Activated CD4-positive, alpha-beta T cell treated with anti-CD3 and anti-CD28 coated beads for 36 hours (primary cell): Measurements from ENCODE around the gene AHSG. TPM values are rescaled to one million over a fixed set of nuclear protein-coding genes. Genes with fewer than 3 reads are reported as not detected.
A peak's percentile ranks its signal among the peaks of the same experiment; 100 is the strongest.

Source experiments
- ATAC-seq: fragments of 200-7000 bp; cut with Tn5 transposase; one replicate; pipeline ENCODE4 v1.10.0; 2021; ENCODE audit warnings: mild to moderate bottlenecking, moderate library complexity
- CTCF ChIA-PET: fragments of 350-600 bp; sonication (Branson Sonifier 250); formaldehyde crosslinking; loops from one replicate; lab custom pipeline; 2021; ENCODE audit warnings: antibody characterized with exemption; lab: Charles Lee
- POLR2A ChIA-PET: fragments of 350-600 bp; sonication (Branson Sonifier 250); formaldehyde crosslinking; loops from one replicate; lab custom pipeline; 2021; ENCODE audit warnings: antibody characterized with exemption, inconsistent platforms; lab: Charles Lee
- DNase-seq: peaks from one replicate; pipeline ENCODE4 v3.0.0-alpha.2; 2020
- H3K27ac Mint-ChIP-seq: one replicate; pipeline ENCODE4 v1.8.0; 2021; ENCODE audit warnings: mixed read lengths
- H3K27me3 Mint-ChIP-seq: one replicate; pipeline ENCODE4 v1.8.0; 2021; ENCODE audit warnings: mixed read lengths
- H3K36me3 Mint-ChIP-seq: one replicate; pipeline ENCODE4 v1.8.0; 2021; ENCODE audit warnings: low read depth, mixed read lengths
- H3K4me1 Mint-ChIP-seq: one replicate; pipeline ENCODE4 v1.8.0; 2021; ENCODE audit warnings: mixed read lengths
- H3K4me3 Mint-ChIP-seq: one replicate; pipeline ENCODE4 v1.8.0; 2021; ENCODE audit warnings: mild to moderate bottlenecking, moderate library complexity, mixed read lengths
- H3K9me3 Mint-ChIP-seq: one replicate; pipeline ENCODE4 v1.8.0; 2021; ENCODE audit warnings: low read depth, mixed read lengths
- intact Hi-C, 2 experiments: fragments of 100-400 bp; cut with DNase I in 1 of 2; cut with micrococcal nuclease in 1 of 2; formaldehyde crosslinking; loops; one replicate each; pipeline versions ENCODE4 v1.14.2 to v1.15.1; 2022 to 2024; cut with DNase I, micrococcal nuclease
- total RNA-seq, 2 experiments: library from RNA; stranded (reverse); gene quantifications; one replicate each; pipeline ENCODE4 v1.2.3, GENCODE V29; 2021

Gene AHSG
- total RNA-seq, 2 experiments from 2014 or later, result not detected

- no peaks in the 10 kb centered on the region for H3K9me3 Mint-ChIP-seq
These were observed 50.7 kb downstream of the AHSG start for GRCh38 chr3:186663361-186664118.

GRCh38 chr3:186664119-186664495 lies 51.2 kb downstream of the AHSG start:
- no peaks in the 10 kb centered on the region for H3K27me3 Mint-ChIP-seq
- H3K4me1 Mint-ChIP-seq, result peaks cover 2% of the 10 kb centered on the region
- intact Hi-C loops, result no loop called here
- ChIA-PET CTCF (interaction anchor here (0.6 to 0.8 kb wide), 2 partner anchors 24 to 70 kb away, joined by 3 read pairs; no protein-coding TSS in a partner anchor), POLR2A (no interaction called here)
- DNase-seq (no peak), ATAC-seq (no peak)
- H3K36me3 Mint-ChIP-seq, result no peaks in the 10 kb centered on the region
- no peaks in the 10 kb centered on the region for H3K9me3 Mint-ChIP-seq
- H3K4me3 Mint-ChIP-seq, result no peak overlapping the region
- no peak overlapping the region for H3K27ac Mint-ChIP-seq

More at GRCh38 chr3:186663361-186664118, 50.7 kb downstream of the AHSG start:
- POLR2A ChIA-PET, result no interaction called here
- CTCF ChIA-PET, result interaction anchor here (0.6 to 0.8 kb wide), 2 partner anchors 25 to 70 kb away, joined by 3 read pairs; no protein-coding TSS in a partner anchor
- intact Hi-C loops, result no loop called here
- Mint-ChIP-seq H3K36me3 (no peaks in the 10 kb centered on the region), H3K4me1 (no peaks in the 10 kb centered on the region), H3K4me3 (no peak overlapping the region), H3K27me3 (no peaks in the 10 kb centered on the region), H3K27ac (no peak overlapping the region)
- ATAC-seq, result no peak
- DNase-seq, result no peak

GRCh38 chr3:186664506-186664905 lies 51.6 kb downstream of the AHSG start:
- intact Hi-C loops, result no loop called here
- Mint-ChIP-seq H3K27me3 (no peaks in the 10 kb centered on the region), H3K36me3 (no peaks in the 10 kb centered on the region), H3K9me3 (no peaks in the 10 kb centered on the region), H3K27ac (no peak overlapping the region), H3K4me3 (no peak overlapping the region), H3K4me1 (peaks cover 6% of the 10 kb centered on the region)
- no peak for DNase-seq
- CTCF ChIA-PET, result no interaction called here
- POLR2A ChIA-PET, result no interaction called here
- ATAC-seq, result no peak

GRCh38 chr3:186665625-186666188 lies 52.8 kb downstream of the AHSG start, which contains the start of gene HRG:
Gene HRG, plus strand, starts transcription at chr3:186666014. Its CDS starts 18 bp downstream, at chr3:186666032.
- no peak for DNase-seq
- H3K27ac Mint-ChIP-seq, result no peak within 1 kb of the TSS
- H3K27me3 Mint-ChIP-seq, result no peaks in the 10 kb centered on the region
- intact Hi-C loops, result no loop called here
- ChIA-PET POLR2A (no interaction called here), CTCF (interaction anchor here (0.5 to 1.2 kb wide), 2 partner anchors 48 to 722 kb away, joined by 4 to 5 read pairs; no protein-coding TSS in a partner anchor)
- H3K9me3 Mint-ChIP-seq, result no peaks in the 10 kb centered on the region
- ATAC-seq, result no peak
- H3K36me3 Mint-ChIP-seq, result no peaks in the 10 kb centered on the region
- H3K4me3 Mint-ChIP-seq, result no peak within 1 kb of the TSS
- peaks cover 13% of the 10 kb centered on the region for H3K4me1 Mint-ChIP-seq

GRCh38 chr3:186668426-186668825 lies 55.6 kb downstream of the AHSG start:
- peaks cover 6% of the 10 kb centered on the region for H3K27me3 Mint-ChIP-seq
- peak overlapping the region; percentile 44 for H3K27ac Mint-ChIP-seq
- H3K36me3 Mint-ChIP-seq, result no peaks in the 10 kb centered on the region
- ATAC-seq, result no peak
- no peak overlapping the region for H3K4me3 Mint-ChIP-seq
- H3K4me1 Mint-ChIP-seq, result peaks cover 13% of the 10 kb centered on the region
- intact Hi-C loops, result no loop called here
- DNase-seq, result peak; percentile 6
- no peaks in the 10 kb centered on the region for H3K9me3 Mint-ChIP-seq
- CTCF ChIA-PET, result interaction anchor here (3.0 kb wide), 1 partner anchor 51 kb away, joined by 8 read pairs; no protein-coding TSS in a partner anchor
- POLR2A ChIA-PET, result no interaction called here

GRCh38 chr3:186669378-186670084 lies 56.7 kb downstream of the AHSG start:
- no peak overlapping the region for H3K4me3 Mint-ChIP-seq
- H3K27ac Mint-ChIP-seq, result peak overlapping the region; percentile 45
- no peaks in the 10 kb centered on the region for H3K9me3 Mint-ChIP-seq
- H3K4me1 Mint-ChIP-seq, result peaks cover 13% of the 10 kb centered on the region
- intact Hi-C loops, result no loop called here
- ATAC-seq, result peak; percentile 81
- ChIA-PET CTCF (interaction anchor here (3.0 kb wide), 1 partner anchor 52 kb away, joined by 8 read pairs; no protein-coding TSS in a partner anchor), POLR2A (no interaction called here)
- H3K27me3 Mint-ChIP-seq, result peaks cover 13% of the 10 kb centered on the region
- peak; percentile 7 for DNase-seq
- H3K36me3 Mint-ChIP-seq, result no peaks in the 10 kb centered on the region

- H3K36me3 Mint-ChIP-seq, result no peaks in the 10 kb centered on the region
- H3K4me3 Mint-ChIP-seq, result no peak overlapping the region
- ChIA-PET POLR2A (no interaction called here), CTCF (interaction anchor here (3.0 kb wide), 1 partner anchor 53 kb away, joined by 8 read pairs; no protein-coding TSS in a partner anchor)
- intact Hi-C loops, result no loop called here
- H3K27ac Mint-ChIP-seq, result no peak overlapping the region
- ATAC-seq, result peak; percentile 57
- peaks cover 17% of the 10 kb centered on the region for H3K27me3 Mint-ChIP-seq
- no peak for DNase-seq
- no peaks in the 10 kb centered on the region for H3K9me3 Mint-ChIP-seq
- peaks cover 13% of the 10 kb centered on the region for H3K4me1 Mint-ChIP-seq
These were observed 57.3 kb downstream of the AHSG start for GRCh38 chr3:186670155-186670554.

Other genes starting within 250 kb of the AHSG start
- gene CRYGS, start 68.7 kb upstream of the AHSG start, total RNA-seq, result 1 to 10 TPM; 1.6 to 1.7 TPM
- 10 to 100 TPM; 10.5 to 11.4 TPM for gene TBCCD1, start 45.7 kb upstream of the AHSG start, total RNA-seq
- gene DNAJB11, start 42.3 kb upstream of the AHSG start, total RNA-seq, result 10 to 100 TPM; 30.9 to 36.6 TPM
- gene FETUB, start 27.3 kb downstream of the AHSG start, total RNA-seq, result not detected
- gene HRG, start 53.0 kb downstream of the AHSG start, total RNA-seq, result under 1 TPM in 1 of 2 experiments, not detected in 1; 0.11 TPM
- not detected for gene KNG1, start 104.3 kb downstream of the AHSG start, total RNA-seq
- 100 to 1,000 TPM; 291 to 390 TPM for gene EIF4A2, start 170.5 kb downstream of the AHSG start, total RNA-seq
- 100 to 1,000 TPM; 128 to 130 TPM for gene RFC4, start 193.4 kb downstream of the AHSG start, total RNA-seq
- gene ADIPOQ, start 229.7 kb downstream of the AHSG start, total RNA-seq, result not detected